ENCODE measurements around the gene KPNB1.

The KPNB1 gene

DNA sequence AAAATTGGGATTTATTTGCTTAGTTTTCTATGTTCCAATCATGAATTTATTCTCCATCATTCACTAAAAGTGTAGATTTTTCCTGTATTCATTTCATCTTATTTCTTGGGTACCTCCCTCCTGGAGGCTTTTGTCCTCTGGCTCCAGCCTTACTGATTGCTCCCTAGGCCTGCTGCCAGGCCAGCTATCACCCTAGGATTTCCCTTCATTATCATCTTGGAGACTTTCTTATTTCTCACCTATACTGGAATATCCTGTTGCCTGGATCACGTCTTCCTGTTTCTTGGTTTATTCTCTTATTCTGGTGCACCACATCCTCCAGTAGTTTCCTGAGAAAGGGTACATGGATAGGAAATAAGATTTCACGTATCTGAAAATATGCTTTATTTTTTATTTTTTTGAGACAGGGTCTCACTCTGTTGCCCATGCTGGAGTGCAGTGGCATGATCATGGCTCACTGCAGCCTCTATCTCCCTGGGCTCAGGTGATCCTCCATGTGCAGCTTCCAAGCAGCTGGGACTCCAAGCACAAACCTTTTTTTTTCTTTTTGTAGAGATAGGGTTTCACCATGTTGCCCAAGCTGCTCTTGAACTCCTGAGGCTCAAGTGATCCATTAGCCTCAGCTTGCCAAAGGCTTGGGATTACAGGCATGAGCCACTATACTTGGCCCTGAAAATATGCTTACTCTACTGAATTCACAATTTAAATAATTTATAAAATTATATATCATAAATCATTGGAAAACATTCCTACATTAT lies 13.3 kb upstream of the KPNB1 start:
- no peak for DNase-seq (ENCODE audit: low read depth in 1 of 2, low spot score in 1 of 2)
- no peak overlapping the region for H3K27ac ChIP-seq (replicated peaks)
- H3K4me3 ChIP-seq (replicated peaks; ENCODE audit: insufficient read depth, low read length) = no peak overlapping the region
- H3K27me3 ChIP-seq (ENCODE audit: insufficient read depth, poor library complexity, severe bottlenecking) = no peaks in the 10 kb centered on the region
- TF ChIP-seq, protein P1, sequence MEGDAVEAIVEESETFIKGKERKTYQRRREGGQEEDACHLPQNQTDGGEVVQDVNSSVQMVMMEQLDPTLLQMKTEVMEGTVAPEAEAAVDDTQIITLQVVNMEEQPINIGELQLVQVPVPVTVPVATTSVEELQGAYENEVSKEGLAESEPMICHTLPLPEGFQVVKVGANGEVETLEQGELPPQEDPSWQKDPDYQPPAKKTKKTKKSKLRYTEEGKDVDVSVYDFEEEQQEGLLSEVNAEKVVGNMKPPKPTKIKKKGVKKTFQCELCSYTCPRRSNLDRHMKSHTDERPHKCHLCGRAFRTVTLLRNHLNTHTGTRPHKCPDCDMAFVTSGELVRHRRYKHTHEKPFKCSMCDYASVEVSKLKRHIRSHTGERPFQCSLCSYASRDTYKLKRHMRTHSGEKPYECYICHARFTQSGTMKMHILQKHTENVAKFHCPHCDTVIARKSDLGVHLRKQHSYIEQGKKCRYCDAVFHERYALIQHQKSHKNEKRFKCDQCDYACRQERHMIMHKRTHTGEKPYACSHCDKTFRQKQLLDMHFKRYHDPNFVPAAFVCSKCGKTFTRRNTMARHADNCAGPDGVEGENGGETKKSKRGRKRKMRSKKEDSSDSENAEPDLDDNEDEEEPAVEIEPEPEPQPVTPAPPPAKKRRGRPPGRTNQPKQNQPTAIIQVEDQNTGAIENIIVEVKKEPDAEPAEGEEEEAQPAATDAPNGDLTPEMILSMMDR (IDR thresholded peaks at IDR 0.05; ENCODE audit: insufficient read depth, low read length) = no peak
- TF ChIP-seq POLR2AphosphoS5 (IDR thresholded peaks at IDR 0.05; ENCODE audit: low read depth) (no peak), SPI1 (IDR thresholded peaks at IDR 0.05; ENCODE audit: borderline replicate concordance, low read depth) (no peak), GABPA (IDR thresholded peaks at IDR 0.05; ENCODE audit: low read depth) (no peak)
- TF ChIP-seq, protein P2, sequence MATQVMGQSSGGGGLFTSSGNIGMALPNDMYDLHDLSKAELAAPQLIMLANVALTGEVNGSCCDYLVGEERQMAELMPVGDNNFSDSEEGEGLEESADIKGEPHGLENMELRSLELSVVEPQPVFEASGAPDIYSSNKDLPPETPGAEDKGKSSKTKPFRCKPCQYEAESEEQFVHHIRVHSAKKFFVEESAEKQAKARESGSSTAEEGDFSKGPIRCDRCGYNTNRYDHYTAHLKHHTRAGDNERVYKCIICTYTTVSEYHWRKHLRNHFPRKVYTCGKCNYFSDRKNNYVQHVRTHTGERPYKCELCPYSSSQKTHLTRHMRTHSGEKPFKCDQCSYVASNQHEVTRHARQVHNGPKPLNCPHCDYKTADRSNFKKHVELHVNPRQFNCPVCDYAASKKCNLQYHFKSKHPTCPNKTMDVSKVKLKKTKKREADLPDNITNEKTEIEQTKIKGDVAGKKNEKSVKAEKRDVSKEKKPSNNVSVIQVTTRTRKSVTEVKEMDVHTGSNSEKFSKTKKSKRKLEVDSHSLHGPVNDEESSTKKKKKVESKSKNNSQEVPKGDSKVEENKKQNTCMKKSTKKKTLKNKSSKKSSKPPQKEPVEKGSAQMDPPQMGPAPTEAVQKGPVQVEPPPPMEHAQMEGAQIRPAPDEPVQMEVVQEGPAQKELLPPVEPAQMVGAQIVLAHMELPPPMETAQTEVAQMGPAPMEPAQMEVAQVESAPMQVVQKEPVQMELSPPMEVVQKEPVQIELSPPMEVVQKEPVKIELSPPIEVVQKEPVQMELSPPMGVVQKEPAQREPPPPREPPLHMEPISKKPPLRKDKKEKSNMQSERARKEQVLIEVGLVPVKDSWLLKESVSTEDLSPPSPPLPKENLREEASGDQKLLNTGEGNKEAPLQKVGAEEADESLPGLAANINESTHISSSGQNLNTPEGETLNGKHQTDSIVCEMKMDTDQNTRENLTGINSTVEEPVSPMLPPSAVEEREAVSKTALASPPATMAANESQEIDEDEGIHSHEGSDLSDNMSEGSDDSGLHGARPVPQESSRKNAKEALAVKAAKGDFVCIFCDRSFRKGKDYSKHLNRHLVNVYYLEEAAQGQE (IDR thresholded peaks at IDR 0.05; ENCODE audit: insufficient replicate concordance, low read depth) = no peak

DNA sequence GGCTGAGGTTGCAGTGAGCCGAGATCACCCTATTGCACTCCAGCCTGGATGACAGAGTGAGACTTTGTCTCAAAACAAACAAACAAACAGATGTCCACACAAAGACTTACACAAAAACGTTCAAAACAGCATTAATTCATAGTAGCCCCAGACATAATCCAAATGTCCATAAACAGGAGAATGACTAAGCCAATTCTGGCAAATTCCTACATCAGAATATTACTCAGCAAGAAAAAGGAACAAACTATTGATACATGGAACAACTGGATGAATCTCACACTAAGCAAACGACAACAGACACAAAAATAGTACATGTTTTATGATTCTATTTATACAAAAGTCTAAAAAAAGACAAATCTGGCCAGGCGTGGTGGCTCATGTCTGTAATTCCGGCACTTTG lies 10.8 kb upstream of the KPNB1 start:
- no peaks in the 10 kb centered on the region for H3K27me3 ChIP-seq (ENCODE audit: insufficient read depth, poor library complexity, severe bottlenecking)
- TF ChIP-seq SPI1 (IDR thresholded peaks at IDR 0.05; ENCODE audit: borderline replicate concordance, low read depth) = no peak
- no peak for TF ChIP-seq GABPA (IDR thresholded peaks at IDR 0.05; ENCODE audit: low read depth)
- no peak for TF ChIP-seq POLR2AphosphoS5 (IDR thresholded peaks at IDR 0.05; ENCODE audit: low read depth)
- TF ChIP-seq, protein P1 (IDR thresholded peaks at IDR 0.05; ENCODE audit: insufficient read depth, low read length) = no peak
- TF ChIP-seq, protein P2 (IDR thresholded peaks at IDR 0.05; ENCODE audit: insufficient replicate concordance, low read depth) = no peak
- H3K4me3 ChIP-seq (replicated peaks; ENCODE audit: insufficient read depth, low read length) = no peak overlapping the region
- no peak for DNase-seq (ENCODE audit: low read depth in 1 of 2, low spot score in 1 of 2)
- H3K27ac ChIP-seq (replicated peaks) = no peak overlapping the region

DNA sequence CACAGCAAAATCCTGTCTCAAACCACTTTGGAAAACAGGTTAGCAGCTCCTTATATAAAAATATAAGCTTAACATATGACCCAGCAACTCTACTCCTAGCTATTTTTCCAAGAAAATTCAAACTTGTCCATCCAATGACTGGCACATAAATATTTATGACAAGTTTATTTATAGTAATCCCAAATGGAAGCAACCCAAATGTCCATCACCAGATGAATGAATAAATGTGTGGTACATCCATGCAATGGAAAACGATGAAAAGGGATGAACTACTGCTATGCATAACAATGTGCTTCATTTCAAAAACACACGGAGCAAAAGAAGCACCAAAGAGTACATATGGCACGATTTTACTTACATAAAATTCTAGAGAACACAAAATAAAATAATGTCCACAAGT lies 9.6 kb upstream of the KPNB1 start:
- no peaks in the 10 kb centered on the region for H3K27me3 ChIP-seq (ENCODE audit: insufficient read depth, poor library complexity, severe bottlenecking)
- H3K4me3 ChIP-seq (replicated peaks; ENCODE audit: insufficient read depth, low read length) = no peak overlapping the region
- TF ChIP-seq, protein P1 (IDR thresholded peaks at IDR 0.05; ENCODE audit: insufficient read depth, low read length) = no peak
- TF ChIP-seq, protein P2 (IDR thresholded peaks at IDR 0.05; ENCODE audit: insufficient replicate concordance, low read depth) = no peak
- TF ChIP-seq SPI1 (IDR thresholded peaks at IDR 0.05; ENCODE audit: borderline replicate concordance, low read depth) = no peak
- no peak for TF ChIP-seq GABPA (IDR thresholded peaks at IDR 0.05; ENCODE audit: low read depth)
- no peak for TF ChIP-seq POLR2AphosphoS5 (IDR thresholded peaks at IDR 0.05; ENCODE audit: low read depth)
- no peak overlapping the region for H3K27ac ChIP-seq (replicated peaks)
- no peak for DNase-seq (ENCODE audit: low read depth in 1 of 2, low spot score in 1 of 2)
